Thyroid gland (tissue), 4 donors: Measurements from ENCODE around the gene BCL6B. TPM values are rescaled to one million over a fixed set of nuclear protein-coding genes. Genes with fewer than 3 reads are reported as not detected.
"Not testable (repeated sequence)": the region's sequence is repeated elsewhere in the genome, so short reads cannot be mapped to it uniquely, and the experiment has no call there.

Experiments
- DNase-seq, 2 donors: peaks; one replicate each; pipeline ENCODE4 v3.0.0-alpha.2; 2019
- H3K27ac ChIP-seq, 3 donors: fragments of 200-600 bp; sonication (generic); 1 replicate in 2 of 3; 2 replicates in 1 of 3; pipeline ENCODE4 v1.5.1; 2016 to 2019; ENCODE audit warnings: mild to moderate bottlenecking in 1 of 3, moderate library complexity in 1 of 3
- H3K27me3 ChIP-seq: fragments of 200-600 bp; sonication (generic); one replicate; pipeline ENCODE4 v1.5.1; 2019
- H3K36me3 ChIP-seq, 2 donors: fragments of 200-600 bp; sonication (generic); one replicate each; pipeline ENCODE4 v1.5.1; 2016 to 2019
- H3K4me1 ChIP-seq, 2 donors: fragments of 200-600 bp; sonication (generic); one replicate each; pipeline ENCODE4 v1.5.1; 2017 to 2019
- H3K4me3 ChIP-seq, 3 donors: fragments of 200-600 bp; sonication (generic); replicated peaks in 1 of 3; 1 replicate in 2 of 3; 2 replicates in 1 of 3; pipeline ENCODE4 v1.5.1; 2016; ENCODE audit warnings: mild to moderate bottlenecking in 1 of 3
- H3K9me3 ChIP-seq: fragments of 200-600 bp; sonication (generic); one replicate; pipeline ENCODE4 v1.5.1; 2017
- CTCF ChIP-seq, 6 experiments: fragments of 200-600 bp in 3 of 6; fragments of 450-650 bp in 3 of 6; sonication (generic) in 3 of 6; IDR thresholded peaks; one replicate each; pipeline ENCODE4 v1.5.1; 2016 to 2019; ENCODE audit warnings: antibody characterized with exemption in 6 of 6, mild to moderate bottlenecking in 2 of 6, inconsistent platforms in 1 of 6, moderate library complexity in 1 of 6
- POLR2A ChIP-seq, 2 donors: fragments of 450-650 bp; IDR thresholded peaks; one replicate each; pipeline ENCODE4 v1.6.1; 2017; ENCODE audit warnings: antibody characterized with exemption in 2 of 2, mild to moderate bottlenecking in 2 of 2, moderate library complexity in 1 of 2
- WGBS, 2 donors: methylation state at CpG; one replicate each; pipeline ENCODE4 v1.1.5; 2017; 5-methylcytosine and 5-hydroxymethylcytosine counted together
- intact Hi-C: fragments of 100-400 bp; cut with DNase I; formaldehyde crosslinking; loops from one replicate; pipeline ENCODE4 v1.15.1; 2023
- total RNA-seq, 4 donors: library from RNA; depleted of rRNA; stranded (reverse); fragments of >200 nt; gene quantifications; one replicate each; pipeline ENCODE4 v1.2.3, GENCODE V29; 2016

The BCL6B gene
- total RNA-seq, 4 donors from 2014 or later = 3.1 to 18.9 (median 7.6) TPM

- peaks cover 22 to 40% of the 10 kb centered on the region in 2 donors for H3K4me1 ChIP-seq
- no peaks in the 10 kb centered on the region for H3K27me3 ChIP-seq
- no peaks in the 10 kb centered on the region for H3K9me3 ChIP-seq
- intact Hi-C loops = no loop called here
- peak overlapping the region; percentile 76 to 96 (median 90) for H3K27ac ChIP-seq
- H3K4me3 ChIP-seq = peak overlapping the region in 1 of 3 donors; percentile 20
- WGBS, 2 donors = 12% methylated on average over 14 to 15 of the region's 15 CpGs
- DNase-seq = peak; percentile 98
- no peaks in the 10 kb centered on the region for H3K36me3 ChIP-seq
- TF ChIP-seq POLR2A (IDR thresholded peaks at IDR 0.05) (peak in 1 of 2 donors; percentile 78), CTCF (IDR thresholded peaks at IDR 0.05) (peak in 1 of 6 experiments; percentile 15)
Measured at GRCh38 chr17:7046127-7046724, 23.4 kb downstream of the BCL6B start.

- H3K4me3 ChIP-seq = peak overlapping the region in 1 of 3 donors; percentile 20
- H3K27me3 ChIP-seq, intact Hi-C loops, H3K9me3 ChIP-seq, H3K36me3 ChIP-seq: not testable (repeated sequence)
- H3K4me1 ChIP-seq = peaks cover 21 to 39% of the 10 kb centered on the region in 2 donors
- WGBS, 2 donors = 14 to 16% methylated on average over 26 of the region's 26 CpGs
- TF ChIP-seq POLR2A (IDR thresholded peaks at IDR 0.05) = peak in 1 of 2 donors; percentile 41
- H3K27ac ChIP-seq = peak overlapping the region; percentile 76 to 96 (median 90)
- DNase-seq = peak; percentile 60 to 72
Measured at GRCh38 chr17:7046725-7047397, 24.0 kb downstream of the BCL6B start.

GRCh38 chr17:7047566-7047965, 24.7 kb downstream of the BCL6B start:
- TF ChIP-seq POLR2A (IDR thresholded peaks at IDR 0.05) (no peak), CTCF (IDR thresholded peaks at IDR 0.05) (no peak)
- no peaks in the 10 kb centered on the region for H3K9me3 ChIP-seq
- H3K27me3 ChIP-seq = no peaks in the 10 kb centered on the region
- no peak for DNase-seq
- H3K27ac ChIP-seq = peak overlapping the region; percentile 76 to 96 (median 90)
- peaks cover 14 to 31% of the 10 kb centered on the region in 2 donors for H3K4me1 ChIP-seq
- H3K4me3 ChIP-seq = no peak overlapping the region
- H3K36me3 ChIP-seq = no peaks in the 10 kb centered on the region
- 85 to 88% methylated on average over 6 of the region's 6 CpGs for WGBS, 2 donors
- intact Hi-C loops = no loop called here

GRCh38 chr17:7048968-7049367, 26.1 kb downstream of the BCL6B start:
- Histone ChIP-seq H3K36me3 (no peaks in the 10 kb centered on the region), H3K27me3 (no peaks in the 10 kb centered on the region), H3K4me1 (peaks cover 6 to 17% of the 10 kb centered on the region in 2 donors), H3K27ac (no peak overlapping the region), H3K9me3 (no peaks in the 10 kb centered on the region), H3K4me3 (no peak overlapping the region)
- WGBS, 2 donors = 84 to 90% methylated on average over 6 of the region's 6 CpGs
- TF ChIP-seq POLR2A (IDR thresholded peaks at IDR 0.05) (no peak), CTCF (IDR thresholded peaks at IDR 0.05) (no peak)
- intact Hi-C loops = no loop called here
- no peak for DNase-seq

GRCh38 chr17:7050583-7050982, 27.7 kb downstream of the BCL6B start:
- WGBS, 2 donors = 84 to 94% methylated on average over 7 to 8 of the region's 9 CpGs

GRCh38 chr17:7056386-7056785, 33.5 kb downstream of the BCL6B start:
- Histone ChIP-seq H3K27ac (no peak overlapping the region), H3K36me3 (no peaks in the 10 kb centered on the region), H3K4me1 (no peaks in the 10 kb centered on the region), H3K9me3 (no peaks in the 10 kb centered on the region), H3K27me3 (no peaks in the 10 kb centered on the region), H3K4me3 (no peak overlapping the region)
- whole genome bisulfite sequencing, 2 donors = 80 to 85% methylated on average over 4 of the region's 4 CpGs
- intact Hi-C loops = no loop called here
- TF ChIP-seq POLR2A (IDR thresholded peaks at IDR 0.05) = no peak
- no peak for DNase-seq

More at GRCh38 chr17:7050583-7050982, 27.7 kb downstream of the BCL6B start:
- not testable (repeated sequence) for H3K4me3 ChIP-seq, H3K27me3 ChIP-seq, DNase-seq, H3K36me3 ChIP-seq, H3K9me3 ChIP-seq, H3K27ac ChIP-seq
- intact Hi-C loops = loop anchor here (2.0 to 5.0 kb wide), 2 partner anchors 86 to 127 kb away; partner anchors contain the start of gene ASGR1
- peaks cover 6 to 11% of the 10 kb centered on the region in 2 donors for H3K4me1 ChIP-seq
